ENCODE data around the gene TRAPPC2B. TPM values are rescaled to one million over a fixed set of nuclear protein-coding genes. Genes with fewer than 3 reads are reported as not detected.

TRAPPC2B gene
- total RNA-seq: 10.6 TPM

DNA sequence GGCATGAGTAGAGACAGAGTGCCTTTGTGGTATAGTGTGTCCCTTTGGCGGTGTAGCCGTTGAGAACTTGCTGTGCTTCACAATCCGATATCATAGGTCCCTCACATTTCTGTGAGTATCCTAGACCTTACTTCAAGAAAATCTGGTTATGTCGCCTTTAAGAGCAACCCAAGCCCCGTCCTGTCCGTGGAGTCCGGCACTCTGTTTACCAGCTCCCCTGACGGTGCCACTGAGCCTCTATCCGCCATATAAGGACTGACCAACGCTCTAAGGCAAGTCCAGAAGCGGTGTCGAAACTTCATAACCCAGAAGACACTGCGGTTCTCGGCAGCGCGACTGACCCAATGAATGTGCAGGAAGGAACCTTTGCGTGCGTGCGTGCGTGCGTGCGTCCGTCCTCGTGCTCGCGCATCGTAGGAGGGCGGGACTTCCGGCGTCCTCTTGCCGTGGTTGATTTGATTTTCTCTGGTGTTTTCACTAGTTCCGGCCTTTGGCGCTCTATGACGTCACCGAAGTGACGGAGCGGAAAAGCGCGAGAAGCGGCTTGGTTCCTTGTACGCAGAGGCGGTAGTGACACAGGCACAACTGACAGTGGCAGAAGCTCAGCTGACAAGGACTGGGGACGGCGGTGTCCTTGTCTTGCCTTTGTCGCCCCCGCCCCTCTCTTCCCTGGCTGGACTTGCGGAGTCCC is at the start of gene TRAPPC2B, which contains the start of gene ZNF547:
Gene TRAPPC2B, plus strand, starts transcription at position 555 of the 691 bp plus-strand sequence. CDS start 1,283 bp downstream, outside the sequence.
Gene ZNF547, plus strand, starts transcription at position 555 of the 691 bp plus-strand sequence. CDS start 5,005 bp downstream, outside the sequence.
- DNase-seq (ENCODE audit: low spot score): peak; percentile 100

- DNase-seq (ENCODE audit: low spot score): no peak
Measured at GRCh38 chr19:57314146-57314545, 49.2 kb upstream of the TRAPPC2B start.

DNA sequence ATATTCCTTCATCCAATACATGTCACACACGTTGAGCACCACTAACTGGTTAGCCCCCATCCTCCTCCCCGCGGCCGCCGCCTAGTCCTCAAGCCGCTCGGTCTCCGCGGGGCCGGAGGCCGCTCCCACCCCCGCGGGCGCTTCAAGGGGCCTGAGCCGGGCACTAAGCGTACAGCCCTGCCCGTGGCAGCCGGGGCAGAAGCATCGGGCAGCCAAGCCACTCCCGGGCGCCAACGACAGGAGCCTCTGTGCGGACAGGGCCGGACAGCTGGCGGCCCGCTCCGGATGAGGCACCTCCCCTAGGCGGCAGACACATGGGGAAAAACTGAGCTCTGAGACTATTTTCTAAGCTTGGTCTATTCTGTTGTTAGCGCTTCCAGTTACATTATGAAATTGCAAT is 45.8 kb upstream of the TRAPPC2B start:
- no peak for DNase-seq (ENCODE audit: low spot score)

GRCh38 chr19:57319869-57320179 is 43.5 kb upstream of the TRAPPC2B start:
- DNase-seq (ENCODE audit: low spot score): no peak

DNA sequence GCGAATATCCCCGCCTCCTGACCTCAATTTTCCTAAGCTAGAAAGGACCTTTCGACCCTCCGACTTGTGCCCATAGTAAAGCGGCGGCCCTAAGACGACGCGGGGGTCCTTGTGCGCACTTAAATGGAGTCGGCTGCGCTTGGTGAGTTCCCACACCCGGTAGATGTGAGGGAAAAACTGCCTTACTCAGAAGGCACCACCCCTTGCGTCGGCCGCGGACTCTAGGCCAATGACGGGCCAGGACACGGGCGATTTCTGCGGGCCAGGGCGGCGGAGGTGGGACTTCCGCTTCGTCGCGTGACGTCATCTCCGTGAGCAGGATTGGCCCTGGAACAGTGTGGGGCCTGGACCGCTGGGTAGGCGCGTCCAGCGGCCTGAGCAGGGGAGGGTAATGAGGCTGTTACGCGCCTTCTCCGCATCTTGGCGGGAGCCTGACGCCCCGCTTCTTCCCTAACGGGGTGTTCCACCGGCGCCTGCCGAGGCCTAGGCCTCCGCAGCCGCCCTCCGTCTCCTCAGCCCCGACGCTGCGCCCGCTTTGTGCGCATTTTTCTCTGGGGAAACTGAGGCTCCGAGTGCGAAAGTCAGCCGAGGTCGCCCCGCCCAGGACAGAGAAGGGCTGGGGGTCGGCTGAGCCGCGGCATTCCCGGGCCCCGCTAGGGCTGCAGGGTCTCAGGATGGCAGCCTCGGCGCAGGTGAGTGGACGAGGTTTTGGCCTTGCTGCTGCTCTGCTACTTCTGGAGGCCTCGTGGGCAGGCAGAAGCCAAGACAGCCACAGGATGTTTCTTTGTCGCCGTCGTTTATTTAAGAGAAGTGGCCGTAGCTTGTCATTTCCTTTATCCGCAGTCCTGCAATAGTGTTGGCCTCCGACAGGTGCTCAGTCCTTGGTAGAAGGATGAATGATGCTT is 42.9 kb upstream of the TRAPPC2B start, which contains the start of gene ZNF543:
Gene ZNF543, plus strand, starts transcription at position 293 of the 905 bp plus-strand sequence. Its CDS starts 382 bp downstream, at position 675.
- peak; percentile 97 for DNase-seq (ENCODE audit: low spot score)

- no peak for DNase-seq (ENCODE audit: low spot score)
Measured at GRCh38 chr19:57321116-57321515, 42.2 kb upstream of the TRAPPC2B start.

DNA sequence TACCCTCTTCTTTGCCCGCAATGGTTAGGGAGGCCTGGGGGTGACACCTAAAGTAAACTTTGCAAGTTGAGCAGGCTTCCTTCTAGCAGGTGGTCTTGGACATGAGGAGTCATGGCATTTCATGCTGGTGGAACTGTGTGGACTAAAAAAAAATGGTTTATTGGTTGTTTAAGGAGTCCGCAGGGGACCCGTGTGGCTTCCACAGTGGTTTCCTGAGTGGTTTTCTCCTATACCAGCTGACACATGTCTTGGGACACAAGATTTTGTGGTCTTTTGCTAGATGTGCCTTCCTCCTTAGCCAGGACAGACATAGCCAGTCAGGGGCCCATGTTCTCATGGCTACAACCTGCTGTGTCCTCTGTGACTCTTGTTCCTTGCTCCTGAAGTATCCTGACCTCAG is 41.6 kb upstream of the TRAPPC2B start:
- DNase-seq (ENCODE audit: low spot score): no peak

DNA sequence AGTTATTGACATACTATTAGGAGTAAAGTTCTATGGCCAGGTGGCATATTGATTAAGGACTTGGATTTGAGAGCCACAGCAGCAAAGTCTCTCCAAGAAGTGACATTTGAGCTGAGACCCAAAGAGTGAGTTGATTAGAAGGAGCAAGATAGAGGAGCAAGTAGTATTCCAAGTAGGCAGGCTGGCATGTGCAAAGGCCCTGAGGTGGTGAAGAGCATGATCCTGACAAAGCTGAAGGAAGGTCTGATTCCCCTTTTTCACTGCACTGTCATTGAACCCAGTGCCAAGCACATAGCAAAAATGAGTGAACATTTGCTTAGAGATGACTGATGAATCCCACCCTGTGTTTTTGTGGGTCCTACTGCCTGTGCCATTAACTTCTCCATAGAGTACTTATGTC is 38.4 kb upstream of the TRAPPC2B start:
- DNase-seq (ENCODE audit: low spot score): no peak

GRCh38 chr19:57327993-57328392 is 35.4 kb upstream of the TRAPPC2B start:
- DNase-seq (ENCODE audit: low spot score): no peak

GRCh38 chr19:57334191-57334590 is 29.2 kb upstream of the TRAPPC2B start:
- DNase-seq (ENCODE audit: low spot score): no peak

DNA sequence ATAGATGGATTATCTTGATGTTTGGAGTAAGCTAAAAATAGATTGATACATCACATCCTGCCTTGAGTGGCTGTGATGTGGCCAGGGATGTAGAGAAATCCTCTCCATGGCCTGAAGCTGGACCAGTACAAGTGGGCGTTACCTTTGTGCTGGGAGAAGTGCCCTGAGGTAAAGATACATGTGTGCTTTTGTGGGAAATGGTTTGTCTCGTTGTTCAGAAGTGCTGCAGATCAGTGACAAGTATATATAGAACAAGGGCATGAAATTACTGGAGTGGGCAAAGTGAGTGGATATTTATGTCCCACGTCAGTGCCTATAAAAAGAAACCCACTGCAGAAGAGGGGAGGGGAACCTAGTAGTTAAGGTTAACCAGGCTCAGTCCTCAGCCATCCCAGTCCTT is 24.5 kb upstream of the TRAPPC2B start:
- no peak for DNase-seq (ENCODE audit: low spot score)

- no peak for DNase-seq (ENCODE audit: low spot score)
Measured at GRCh38 chr19:57342582-57342981, 20.8 kb upstream of the TRAPPC2B start.

DNA sequence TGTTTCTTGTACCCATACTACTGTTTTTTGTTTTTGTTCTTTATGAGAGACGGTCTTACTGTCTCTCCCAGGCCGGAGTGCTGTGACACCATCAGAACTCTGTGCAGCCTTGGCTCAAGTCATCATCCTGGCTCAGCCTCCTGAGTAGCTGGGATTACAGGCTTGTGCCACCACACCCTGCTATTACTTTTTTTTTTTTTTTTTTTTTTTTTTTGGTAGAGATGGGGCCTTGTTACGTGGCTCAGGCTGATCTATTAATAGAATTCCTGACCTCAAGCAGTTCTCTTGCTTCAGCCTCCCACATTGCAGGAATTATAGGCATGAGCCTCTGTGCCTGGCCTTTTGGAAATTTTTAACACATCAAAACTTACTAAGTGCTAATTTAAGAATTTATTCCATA is 15.2 kb upstream of the TRAPPC2B start:
- no peak for DNase-seq (ENCODE audit: low spot score)

- peak; percentile 95 for DNase-seq (ENCODE audit: low spot score)
Measured at GRCh38 chr19:57350877-57351805, 12.2 kb upstream of the TRAPPC2B start, which contains the start of gene ZNF304. Gene ZNF304 (plus strand): TSS chr19:57351271. CDS start chr19:57351665, 394 bp downstream.

DNA sequence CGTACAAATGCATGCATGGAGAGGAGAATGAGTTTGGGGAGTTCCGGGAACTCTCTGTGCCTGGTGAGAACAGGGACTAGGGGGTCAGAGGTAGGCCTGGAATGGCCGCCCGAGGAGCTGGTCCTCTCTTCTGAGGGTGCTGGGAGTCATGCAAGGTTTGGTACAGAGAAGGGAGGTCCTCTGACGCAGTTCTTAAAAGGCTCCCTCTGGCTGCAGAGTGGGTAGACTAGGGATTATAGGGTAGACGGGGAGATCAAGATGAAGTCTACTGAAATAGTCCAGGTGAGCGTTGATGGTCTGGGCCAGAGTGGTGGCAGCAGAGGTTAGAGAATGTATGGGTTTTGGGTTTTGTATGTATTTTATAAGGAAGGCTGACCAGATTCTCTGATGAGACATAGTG is 11.5 kb upstream of the TRAPPC2B start:
- no peak for DNase-seq (ENCODE audit: low spot score)

GRCh38 chr19:57355916-57356315 is 7.4 kb upstream of the TRAPPC2B start:
- DNase-seq (ENCODE audit: low spot score): no peak

DNA sequence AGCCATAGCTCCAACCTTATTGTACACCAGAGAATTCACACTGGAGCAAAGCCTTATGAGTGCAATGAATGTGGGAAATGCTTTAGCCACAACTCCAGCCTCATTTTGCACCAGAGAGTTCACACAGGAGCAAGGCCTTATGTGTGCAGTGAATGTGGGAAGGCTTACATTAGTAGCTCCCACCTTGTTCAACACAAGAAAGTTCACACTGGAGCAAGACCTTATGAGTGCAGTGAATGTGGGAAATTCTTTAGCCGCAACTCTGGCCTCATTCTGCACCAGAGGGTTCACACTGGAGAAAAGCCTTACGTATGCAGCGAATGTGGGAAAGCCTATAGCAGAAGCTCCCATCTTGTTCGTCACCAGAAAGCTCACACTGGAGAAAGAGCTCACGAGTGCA is 5.9 kb upstream of the TRAPPC2B start:
- no peak for DNase-seq (ENCODE audit: low spot score)

- no peak for DNase-seq (ENCODE audit: low spot score)
Measured at GRCh38 chr19:57359300-57359699, 4.1 kb upstream of the TRAPPC2B start.

DNA sequence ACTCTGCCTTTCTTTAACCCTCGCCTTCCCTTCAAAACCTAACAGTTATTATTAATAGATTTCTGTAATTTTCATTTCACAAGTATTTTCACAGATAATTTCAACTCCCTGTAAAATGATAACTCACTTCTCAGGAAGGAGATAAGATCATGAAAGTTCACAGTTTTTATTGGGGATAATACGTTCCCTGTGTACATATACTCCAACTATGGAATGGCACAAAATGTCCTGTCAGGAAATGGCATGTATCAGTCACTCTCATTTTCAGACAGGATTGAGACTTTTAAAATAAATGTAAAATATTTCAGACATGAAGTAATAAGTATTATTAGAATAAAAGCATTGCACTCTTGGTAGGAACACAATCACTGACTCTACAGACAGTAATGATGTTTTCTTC is 932 bp upstream of the TRAPPC2B start:
- DNase-seq (ENCODE audit: low spot score): no peak

DNA sequence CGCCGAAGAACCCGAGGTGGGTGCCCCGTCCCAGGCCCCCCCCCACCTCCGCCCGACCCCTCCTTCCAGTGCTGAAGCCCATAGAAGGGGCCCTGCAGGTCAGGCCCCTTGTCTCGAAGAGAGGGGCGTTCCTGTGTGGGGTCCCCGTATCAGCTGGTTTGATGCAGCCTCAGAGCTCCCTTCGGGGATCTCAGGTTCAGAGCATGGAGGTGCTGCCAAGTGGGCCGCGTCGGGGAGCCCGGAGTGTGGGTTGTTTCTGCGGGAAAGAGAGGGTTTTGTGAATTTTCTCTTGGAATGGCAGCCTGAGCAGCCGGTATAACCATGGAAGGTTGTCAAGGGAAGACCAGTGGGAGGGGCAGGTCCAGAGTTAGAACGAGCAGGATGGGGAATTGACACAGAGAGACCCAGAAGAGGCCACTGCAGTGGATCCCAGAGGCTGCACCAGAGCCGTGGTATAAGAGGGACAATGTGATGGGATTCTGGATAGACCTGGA is 384 bp downstream of the TRAPPC2B start:
- DNase-seq (ENCODE audit: low spot score): no peak

- DNase-seq (ENCODE audit: low spot score): no peak
Measured at GRCh38 chr19:57366776-57367175, 3.4 kb downstream of the TRAPPC2B start.

Data from mucosa of gallbladder (tissue), 1 donor.